ENCODE measurements around the gene LZTR1. TPM values are rescaled to one million over a fixed set of nuclear protein-coding genes. Genes with fewer than 3 reads are reported as not detected.

LZTR1 gene
- total RNA-seq, 4 donors from 2014 or later, result 42.4 to 76.3 (median 57.2) TPM

GRCh38 chr22:20948450-20948849, 33.6 kb upstream of the LZTR1 start:
- H3K4me3 ChIP-seq, result no peak overlapping the region
- H3K27me3 ChIP-seq, result no peaks in the 10 kb centered on the region
- intact Hi-C loops (cut with DNase I), result no loop called here
- H3K9me3 ChIP-seq, result no peaks in the 10 kb centered on the region
- no peak for DNase-seq (ENCODE audit: extremely low spot score)
- 78% methylated on average over 5 of the region's 5 CpGs for WGBS
- TF ChIP-seq EP300 (IDR thresholded peaks at IDR 0.05), result no peak
- peaks cover 14 to 44% (median 39%) of the 10 kb centered on the region in 4 donors for H3K36me3 ChIP-seq
- peaks cover 18 to 38% (median 23%) of the 10 kb centered on the region in 4 donors for H3K4me1 ChIP-seq
- no peak overlapping the region for H3K27ac ChIP-seq (replicated peaks in 1 of 4)

GRCh38 chr22:20948989-20949388, 33.1 kb upstream of the LZTR1 start:
- Histone ChIP-seq H3K9me3 (no peaks in the 10 kb centered on the region), H3K27me3 (no peaks in the 10 kb centered on the region), H3K27ac (replicated peaks in 1 of 4) (no peak overlapping the region), H3K4me3 (no peak overlapping the region), H3K4me1 (peaks cover 18 to 38% (median 20%) of the 10 kb centered on the region in 4 donors), H3K36me3 (peaks cover 14 to 44% (median 40%) of the 10 kb centered on the region in 4 donors)
- WGBS, result 92% methylated on average over 5 of the region's 5 CpGs
- TF ChIP-seq CTCF (IDR thresholded peaks at IDR 0.05) (no peak), POLR2AphosphoS5 (IDR thresholded peaks at IDR 0.05) (no peak), EP300 (IDR thresholded peaks at IDR 0.05) (no peak), POLR2A (IDR thresholded peaks at IDR 0.05; ENCODE audit: low read depth) (no peak)
- intact Hi-C loops (cut with DNase I), result no loop called here
- DNase-seq (ENCODE audit: extremely low spot score), result no peak

- Histone ChIP-seq H3K27ac (replicated peaks in 1 of 4) (no peak overlapping the region), H3K27me3 (no peaks in the 10 kb centered on the region), H3K4me3 (no peak overlapping the region), H3K4me1 (peaks cover 14 to 35% (median 17%) of the 10 kb centered on the region in 4 donors), H3K36me3 (peaks cover 14 to 44% (median 40%) of the 10 kb centered on the region in 4 donors), H3K9me3 (no peaks in the 10 kb centered on the region)
- DNase-seq (ENCODE audit: extremely low spot score), result no peak
- intact Hi-C loops (cut with DNase I), result no loop called here
- WGBS, result 83% methylated on average over 13 of the region's 13 CpGs
- TF ChIP-seq POLR2A (IDR thresholded peaks at IDR 0.05; ENCODE audit: low read depth) (no peak), CTCF (IDR thresholded peaks at IDR 0.05) (no peak), EP300 (IDR thresholded peaks at IDR 0.05) (no peak), POLR2AphosphoS5 (IDR thresholded peaks at IDR 0.05) (no peak)
Observed at GRCh38 chr22:20949698-20950183, 32.4 kb upstream of the LZTR1 start.

- H3K4me1 ChIP-seq, result peaks cover under 1 to 19% (median 5%) of the 10 kb centered on the region in 4 donors
- H3K4me3 ChIP-seq, result no peak overlapping the region
- DNase-seq (ENCODE audit: extremely low spot score), result no peak
- H3K36me3 ChIP-seq, result peaks cover 14 to 44% (median 40%) of the 10 kb centered on the region in 4 donors
- H3K27ac ChIP-seq (replicated peaks in 1 of 4), result no peak overlapping the region
- no peaks in the 10 kb centered on the region for H3K27me3 ChIP-seq
- intact Hi-C loops (cut with DNase I), result no loop called here
- 93% methylated on average over 10 of the region's 10 CpGs for WGBS
- TF ChIP-seq POLR2A (IDR thresholded peaks at IDR 0.05; ENCODE audit: low read depth) (no peak), EP300 (IDR thresholded peaks at IDR 0.05) (no peak), CTCF (IDR thresholded peaks at IDR 0.05) (no peak), POLR2AphosphoS5 (IDR thresholded peaks at IDR 0.05) (no peak)
- H3K9me3 ChIP-seq, result no peaks in the 10 kb centered on the region
Observed at GRCh38 chr22:20951151-20951931, 30.8 kb upstream of the LZTR1 start.

GRCh38 chr22:20951932-20952380, 30.1 kb upstream of the LZTR1 start:
- Histone ChIP-seq H3K36me3 (peaks cover 14 to 44% (median 40%) of the 10 kb centered on the region in 4 donors), H3K27me3 (no peaks in the 10 kb centered on the region), H3K4me1 (peaks cover 3 to 20% (median 7%) of the 10 kb centered on the region in 4 donors), H3K27ac (replicated peaks in 1 of 4) (no peak overlapping the region), H3K9me3 (no peaks in the 10 kb centered on the region), H3K4me3 (no peak overlapping the region)
- 94% methylated on average over 5 of the region's 8 CpGs for WGBS
- TF ChIP-seq EP300 (IDR thresholded peaks at IDR 0.05), result no peak
- no peak for TF ChIP-seq POLR2AphosphoS5 (IDR thresholded peaks at IDR 0.05)
- TF ChIP-seq POLR2A (IDR thresholded peaks at IDR 0.05; ENCODE audit: low read depth), result no peak
- TF ChIP-seq CTCF (IDR thresholded peaks at IDR 0.05), result no peak
- intact Hi-C loops (cut with DNase I), result no loop called here
- DNase-seq (ENCODE audit: extremely low spot score), result no peak
